GM11168 (cell line): ENCODE data around the gene HOXC6.

Experiments used
- in situ Hi-C: fragments of 300-500 bp; cut with MboI; formaldehyde crosslinking; loops from one replicate; pipeline ENCODE4 v1.12.0; 2022; ENCODE audit warnings: low sequenced_read_pairs; ENCODE audit not compliant: unreplicated experiment

Gene HOXC6

GRCh38 chr12:53989227-53990113 lies 38.8 kb upstream of the HOXC6 start:
- in situ Hi-C loops = no loop called here

GRCh38 chr12:53990311-53991076 lies 37.7 kb upstream of the HOXC6 start:
- in situ Hi-C loops = no loop called here

- in situ Hi-C loops = no loop called here
Observed at GRCh38 chr12:53991077-53991460, 37.2 kb upstream of the HOXC6 start.

GRCh38 chr12:53992377-53992889 lies 35.8 kb upstream of the HOXC6 start:
- in situ Hi-C loops = no loop called here

- in situ Hi-C loops = no loop called here
Observed at GRCh38 chr12:53993162-53994008, 34.9 kb upstream of the HOXC6 start.

- in situ Hi-C loops = no loop called here
Observed at GRCh38 chr12:53994009-53994263, 34.3 kb upstream of the HOXC6 start.

GRCh38 chr12:53994264-53995001 lies 33.8 kb upstream of the HOXC6 start:
- in situ Hi-C loops = no loop called here

- in situ Hi-C loops = no loop called here
Observed at GRCh38 chr12:53995002-53995377, 33.2 kb upstream of the HOXC6 start.

GRCh38 chr12:53995378-53996239 lies 32.6 kb upstream of the HOXC6 start:
- in situ Hi-C loops = no loop called here

GRCh38 chr12:53996240-53997203 lies 31.7 kb upstream of the HOXC6 start:
- in situ Hi-C loops = no loop called here

- in situ Hi-C loops = no loop called here
Observed at GRCh38 chr12:53997204-53998109, 30.8 kb upstream of the HOXC6 start.

- in situ Hi-C loops = no loop called here
Observed at GRCh38 chr12:53998110-53998899, 29.9 kb upstream of the HOXC6 start.

GRCh38 chr12:53998900-53999236 lies 29.4 kb upstream of the HOXC6 start:
- in situ Hi-C loops = no loop called here

- in situ Hi-C loops = no loop called here
Observed at GRCh38 chr12:53999559-54000115, 28.6 kb upstream of the HOXC6 start.

GRCh38 chr12:54000116-54001114 lies 27.8 kb upstream of the HOXC6 start, which contains the start of gene HOXC9:
Gene HOXC9, plus strand, starts transcription at chr12:54000161. Its CDS starts 28 bp downstream, at chr12:54000189.
- in situ Hi-C loops = no loop called here
